22Rv1 (cell line): ENCODE data around the gene STIM1.

ENCODE experiments used
- H3K27ac ChIP-seq: fragments of 450-650 bp; 2 replicates; pipeline ENCODE4 v1.5.1; 2017
- CTCF ChIP-seq: fragments of 450-650 bp; IDR thresholded peaks from 2 replicates; pipeline ENCODE4 v1.5.1; 2017; ENCODE audit warnings: mild to moderate bottlenecking
- ZFX ChIP-seq: fragments of 450-650 bp; IDR thresholded peaks from 2 replicates; pipeline ENCODE4 v1.6.1; 2017; ENCODE audit warnings: antibody characterized with exemption, borderline replicate concordance

The STIM1 gene

DNA sequence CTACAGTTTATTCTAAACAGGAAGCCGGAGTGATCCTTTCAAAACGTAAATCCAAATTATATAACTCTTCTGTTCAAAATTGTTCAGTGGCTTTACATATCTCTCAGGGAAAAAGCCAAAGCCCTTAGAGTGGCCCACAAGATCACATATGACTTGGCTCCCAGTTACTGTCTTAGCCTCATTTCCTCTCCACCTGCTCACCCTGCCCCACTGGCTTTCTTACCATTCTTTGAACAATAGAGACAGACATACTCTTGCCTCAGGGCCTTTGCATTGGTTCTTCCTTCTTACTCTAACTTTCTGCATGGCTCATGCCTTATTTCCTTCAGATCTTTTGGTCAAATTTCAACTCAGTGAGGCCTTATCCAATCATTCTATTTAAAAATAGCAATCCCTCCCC lies 52.1 kb downstream of the STIM1 start:
- TF ChIP-seq ZFX (no peak), CTCF (no peak)

DNA sequence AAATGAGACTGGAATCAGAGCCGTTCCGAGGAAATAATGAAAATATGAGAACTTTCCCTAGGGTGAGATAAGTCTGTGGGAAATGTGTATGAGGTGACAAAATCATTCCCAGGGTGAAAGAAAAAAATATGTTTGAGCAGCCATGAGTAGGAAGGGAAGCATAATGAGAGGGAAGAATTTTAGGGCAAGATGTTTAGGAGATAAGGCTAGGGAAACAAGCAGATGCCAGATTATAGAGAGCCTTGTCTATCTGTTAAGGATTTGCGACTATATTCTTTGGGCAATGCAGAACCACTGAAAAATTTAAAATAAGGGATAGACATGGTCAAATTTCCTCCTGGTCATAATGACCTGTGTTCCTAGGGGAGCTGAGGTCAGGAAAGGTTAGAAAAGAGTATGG lies 54.4 kb downstream of the STIM1 start:
- H3K27ac ChIP-seq: no peak overlapping the region
- no peak for TF ChIP-seq ZFX
- no peak for TF ChIP-seq CTCF

More for the DNA sequence above, 52.1 kb downstream of the STIM1 start:
- no peak overlapping the region for H3K27ac ChIP-seq

DNA sequence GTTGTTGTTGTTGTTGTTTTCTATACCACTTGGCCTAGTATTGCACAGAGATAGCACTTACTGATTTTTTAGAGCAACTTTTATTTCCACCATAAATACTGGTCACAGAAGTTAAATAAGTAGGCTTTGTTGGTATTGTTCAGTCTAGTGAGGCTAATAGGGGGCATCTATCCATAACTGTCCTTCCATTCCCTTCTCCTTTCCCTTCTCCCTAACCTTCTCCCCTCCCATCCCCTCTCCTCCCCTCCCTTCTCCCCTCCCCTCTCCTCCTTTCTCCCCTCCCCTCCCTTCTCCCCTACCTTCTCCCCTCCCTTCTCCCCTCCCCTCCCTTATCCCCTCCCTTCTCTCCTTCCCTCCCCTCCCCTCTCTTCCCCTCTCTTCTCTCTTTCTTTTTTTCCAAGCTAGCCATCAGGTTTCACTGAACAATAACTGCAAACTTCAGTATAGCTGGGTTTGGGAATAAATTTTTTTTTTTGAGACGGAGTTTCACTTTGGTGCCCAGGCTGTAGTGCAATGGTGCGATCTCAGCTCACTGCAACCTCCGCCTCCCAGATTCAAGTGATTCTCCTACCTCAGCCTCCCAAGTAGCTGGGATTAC lies 56.5 kb downstream of the STIM1 start:
- no peak overlapping the region for H3K27ac ChIP-seq
- TF ChIP-seq CTCF (no peak), ZFX (no peak)

- H3K27ac ChIP-seq: no peak overlapping the region
- no peak for TF ChIP-seq ZFX
- no peak for TF ChIP-seq CTCF
Measured at GRCh38 chr11:3913921-3914320, 58.5 kb downstream of the STIM1 start.

DNA sequence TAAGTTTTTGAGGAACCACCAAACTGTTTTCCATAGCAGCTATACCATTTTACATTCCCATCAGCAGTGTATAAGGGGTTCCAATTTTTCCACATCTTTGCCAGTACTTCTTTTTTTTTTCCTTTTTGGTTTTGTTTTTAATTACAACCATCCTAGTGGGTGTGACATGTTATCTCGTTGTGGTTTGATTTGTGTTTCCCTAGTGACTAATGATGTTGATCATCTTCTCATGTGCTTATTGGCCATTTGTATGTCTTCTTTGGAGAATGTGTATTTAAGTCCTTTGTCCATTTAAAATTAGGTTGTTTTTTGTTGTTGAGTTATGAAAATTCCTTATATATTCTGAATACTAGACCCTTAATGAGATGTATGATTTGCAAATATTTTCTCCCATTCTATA lies 59.3 kb downstream of the STIM1 start:
- TF ChIP-seq ZFX (no peak), CTCF (no peak)
- H3K27ac ChIP-seq: no peak overlapping the region

- H3K27ac ChIP-seq: no peak overlapping the region
- TF ChIP-seq ZFX (no peak), CTCF (no peak)
Measured at GRCh38 chr11:3916962-3917361, 61.5 kb downstream of the STIM1 start.

DNA sequence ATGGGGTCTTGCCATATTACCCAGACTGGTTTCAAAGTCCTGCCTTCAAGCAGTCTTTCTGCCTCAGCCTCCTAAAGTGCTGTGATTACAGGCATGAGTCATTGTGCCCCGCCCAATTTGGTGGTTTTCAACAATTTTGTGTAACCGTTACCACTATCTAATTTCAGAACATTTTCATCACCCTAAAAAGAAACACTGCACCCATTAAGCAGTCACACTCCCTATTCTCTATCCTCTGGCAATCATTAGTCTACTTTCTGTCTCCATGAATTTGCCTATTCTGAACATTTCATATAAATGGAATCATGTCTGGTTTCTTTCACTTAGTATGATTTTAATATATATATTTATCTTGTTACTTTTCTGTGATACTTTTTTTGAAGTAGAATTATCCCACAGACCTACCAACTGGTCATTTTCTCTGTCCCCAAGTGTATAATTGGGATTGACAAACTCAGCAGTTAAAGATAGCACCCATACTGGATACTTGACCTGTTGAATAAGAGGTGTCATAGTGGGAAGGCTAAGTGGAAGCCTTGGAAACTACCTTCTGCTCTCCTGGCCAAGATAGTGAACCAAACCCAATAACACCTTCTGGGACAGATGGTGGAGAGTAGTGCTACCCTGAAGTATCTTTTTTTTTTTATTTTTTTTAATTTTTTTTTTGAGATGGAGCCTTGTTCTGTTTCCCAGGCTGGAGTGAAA lies 64.8 kb downstream of the STIM1 start:
- TF ChIP-seq CTCF: no peak
- TF ChIP-seq ZFX: no peak
- H3K27ac ChIP-seq: no peak overlapping the region
